Measurements from ENCODE around the gene SYNDIG1.
A peak's percentile ranks its signal among the peaks of the same experiment; 100 is the strongest.

The SYNDIG1 gene

GRCh38 chr20:24574797-24575196, 105.4 kb downstream of the SYNDIG1 start:
- no peak for ATAC-seq (replicated peaks)
- peaks cover 6 to 18% of the 10 kb centered on the region in 2 donors for H3K27me3 Mint-ChIP-seq
- H3K36me3 Mint-ChIP-seq = no peaks in the 10 kb centered on the region
- no peak for DNase-seq
- no peaks in the 10 kb centered on the region for H3K9me3 Mint-ChIP-seq
- H3K4me3 Mint-ChIP-seq = no peak overlapping the region
- no peak overlapping the region for H3K27ac Mint-ChIP-seq
- H3K4me1 Mint-ChIP-seq = peaks cover 6 to 22% of the 10 kb centered on the region in 2 donors

- ATAC-seq (replicated peaks) = no peak
- Mint-ChIP-seq H3K4me1 (peaks cover 6 to 21% of the 10 kb centered on the region in 2 donors), H3K27ac (no peak overlapping the region), H3K27me3 (peaks cover 6 to 23% of the 10 kb centered on the region in 2 donors), H3K4me3 (no peak overlapping the region), H3K9me3 (no peaks in the 10 kb centered on the region), H3K36me3 (no peaks in the 10 kb centered on the region)
- no peak for DNase-seq
Observed at GRCh38 chr20:24575811-24576210, 106.4 kb downstream of the SYNDIG1 start.

GRCh38 chr20:24576447-24576846, 107.0 kb downstream of the SYNDIG1 start:
- ATAC-seq (replicated peaks) (no peak), DNase-seq (no peak)
- peaks cover 6 to 16% of the 10 kb centered on the region in 2 donors for H3K4me1 Mint-ChIP-seq
- H3K9me3 Mint-ChIP-seq = no peaks in the 10 kb centered on the region
- H3K4me3 Mint-ChIP-seq = no peak overlapping the region
- H3K27ac Mint-ChIP-seq = peak overlapping the region; percentile 59
- H3K27me3 Mint-ChIP-seq = peaks cover 6 to 23% of the 10 kb centered on the region in 2 donors
- no peaks in the 10 kb centered on the region for H3K36me3 Mint-ChIP-seq

GRCh38 chr20:24577271-24577909, 108.0 kb downstream of the SYNDIG1 start:
- no peak overlapping the region for H3K4me3 Mint-ChIP-seq
- DNase-seq (no peak), ATAC-seq (replicated peaks) (no peak)

GRCh38 chr20:24578567-24579415, 109.4 kb downstream of the SYNDIG1 start:
- Mint-ChIP-seq H3K27me3 (peaks cover 18 to 23% of the 10 kb centered on the region in 2 donors), H3K36me3 (no peaks in the 10 kb centered on the region), H3K9me3 (peaks cover 0 to 1% of the 10 kb centered on the region in 2 donors), H3K4me3 (no peak overlapping the region), H3K4me1 (peaks cover 0 to 2% of the 10 kb centered on the region in 2 donors), H3K27ac (no peak overlapping the region)
- ATAC-seq (replicated peaks) = no peak
- no peak for DNase-seq

More at GRCh38 chr20:24577271-24577909, 108.0 kb downstream of the SYNDIG1 start:
- Mint-ChIP-seq H3K36me3 (no peaks in the 10 kb centered on the region), H3K27me3 (peaks cover 16 to 23% of the 10 kb centered on the region in 2 donors), H3K27ac (no peak overlapping the region), H3K4me1 (peaks cover 7 to 8% of the 10 kb centered on the region in 2 donors), H3K9me3 (peaks cover 0 to 1% of the 10 kb centered on the region in 2 donors)

DNA sequence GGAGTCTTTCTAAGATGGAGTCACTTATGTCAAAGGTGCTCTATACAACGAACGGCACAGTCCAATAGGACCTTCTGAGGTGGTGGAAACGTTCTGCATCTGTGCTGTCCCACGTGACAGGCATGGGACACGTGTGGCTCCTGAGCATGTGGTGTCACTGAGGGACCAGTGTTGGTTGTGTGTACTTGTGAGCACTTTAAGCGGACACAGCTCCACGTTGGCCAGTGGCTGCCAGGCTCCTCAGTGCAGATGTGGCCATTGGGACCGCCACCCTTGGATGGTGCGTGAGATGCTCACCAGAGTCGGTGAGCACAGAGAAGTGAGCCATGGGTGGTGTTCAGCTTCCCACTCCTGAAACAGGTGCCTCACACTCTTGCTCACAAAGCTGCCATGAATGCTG, 110.0 kb downstream of the SYNDIG1 start:
- ATAC-seq (replicated peaks) = peak in 1 of 2 donors; percentile 23
- peaks cover 0 to 2% of the 10 kb centered on the region in 2 donors for H3K4me1 Mint-ChIP-seq
- peaks cover 18 to 23% of the 10 kb centered on the region in 2 donors for H3K27me3 Mint-ChIP-seq
- H3K4me3 Mint-ChIP-seq = no peak overlapping the region
- no peaks in the 10 kb centered on the region for H3K36me3 Mint-ChIP-seq
- H3K27ac Mint-ChIP-seq = no peak overlapping the region
- peaks cover 0 to 1% of the 10 kb centered on the region in 2 donors for H3K9me3 Mint-ChIP-seq
- DNase-seq = no peak

DNA sequence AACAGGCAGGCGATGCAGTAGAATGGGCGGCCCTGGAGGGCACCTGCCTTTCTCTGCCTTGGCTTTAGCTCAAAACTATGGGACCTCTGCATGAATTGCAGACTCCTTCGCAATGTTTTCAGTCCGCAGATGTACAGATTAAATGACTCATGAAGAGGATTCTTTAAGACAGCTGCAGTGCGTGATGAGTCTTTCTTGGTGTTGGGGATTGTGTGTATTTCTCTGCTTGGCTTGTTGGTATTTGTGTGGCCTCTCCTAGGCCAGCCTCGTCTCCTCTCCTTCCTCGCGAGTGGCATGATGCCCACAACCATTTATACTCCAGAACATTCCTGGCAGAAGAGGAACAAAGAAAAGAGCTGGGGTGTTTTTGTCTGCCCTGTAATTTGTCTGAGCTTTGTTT, 110.6 kb downstream of the SYNDIG1 start:
- no peak overlapping the region for H3K4me3 Mint-ChIP-seq
- DNase-seq (no peak), ATAC-seq (replicated peaks) (no peak)
- no peak overlapping the region for H3K27ac Mint-ChIP-seq
- H3K9me3 Mint-ChIP-seq = peaks cover 0 to 1% of the 10 kb centered on the region in 2 donors
- H3K27me3 Mint-ChIP-seq = peaks cover 18 to 23% of the 10 kb centered on the region in 2 donors
- peaks cover 0 to 4% of the 10 kb centered on the region in 2 donors for H3K4me1 Mint-ChIP-seq
- H3K36me3 Mint-ChIP-seq = no peaks in the 10 kb centered on the region

DNA sequence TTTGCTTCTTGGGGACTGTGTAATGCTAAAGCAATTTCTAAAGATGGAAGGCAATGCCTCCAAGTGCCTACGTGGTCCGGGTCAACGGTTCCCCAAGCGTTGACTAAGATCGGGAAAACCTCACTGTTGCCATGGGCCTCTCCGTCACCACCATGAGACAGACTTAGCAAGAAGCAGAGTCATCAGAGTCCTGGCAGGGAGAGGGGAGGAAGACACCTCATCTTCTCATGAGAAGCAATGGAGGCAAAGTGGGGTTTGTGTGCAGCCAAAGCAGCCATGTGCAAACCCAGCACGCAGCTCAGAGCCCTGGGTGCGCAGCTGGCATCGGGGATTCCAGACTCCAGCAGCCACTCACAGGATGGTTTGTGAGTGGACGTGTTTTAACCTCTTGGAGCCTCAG, 111.4 kb downstream of the SYNDIG1 start:
- H3K27me3 Mint-ChIP-seq = peaks cover 20 to 27% of the 10 kb centered on the region in 2 donors

GRCh38 chr20:24581443-24582170, 112.2 kb downstream of the SYNDIG1 start:
- H3K27ac Mint-ChIP-seq = no peak overlapping the region
- H3K4me1 Mint-ChIP-seq = peaks cover 0 to 4% of the 10 kb centered on the region in 2 donors
- ATAC-seq (replicated peaks) (no peak), DNase-seq (no peak)
- H3K27me3 Mint-ChIP-seq = peaks cover 23 to 27% of the 10 kb centered on the region in 2 donors
- H3K36me3 Mint-ChIP-seq = no peaks in the 10 kb centered on the region
- peaks cover 0 to 1% of the 10 kb centered on the region in 2 donors for H3K9me3 Mint-ChIP-seq
- H3K4me3 Mint-ChIP-seq = no peak overlapping the region

More for the DNA sequence above, 111.4 kb downstream of the SYNDIG1 start:
- ATAC-seq (replicated peaks) = no peak
- DNase-seq = no peak
- Mint-ChIP-seq H3K27ac (no peak overlapping the region), H3K4me1 (peaks cover 0 to 4% of the 10 kb centered on the region in 2 donors), H3K36me3 (no peaks in the 10 kb centered on the region), H3K4me3 (no peak overlapping the region), H3K9me3 (peaks cover 0 to 1% of the 10 kb centered on the region in 2 donors)

DNA sequence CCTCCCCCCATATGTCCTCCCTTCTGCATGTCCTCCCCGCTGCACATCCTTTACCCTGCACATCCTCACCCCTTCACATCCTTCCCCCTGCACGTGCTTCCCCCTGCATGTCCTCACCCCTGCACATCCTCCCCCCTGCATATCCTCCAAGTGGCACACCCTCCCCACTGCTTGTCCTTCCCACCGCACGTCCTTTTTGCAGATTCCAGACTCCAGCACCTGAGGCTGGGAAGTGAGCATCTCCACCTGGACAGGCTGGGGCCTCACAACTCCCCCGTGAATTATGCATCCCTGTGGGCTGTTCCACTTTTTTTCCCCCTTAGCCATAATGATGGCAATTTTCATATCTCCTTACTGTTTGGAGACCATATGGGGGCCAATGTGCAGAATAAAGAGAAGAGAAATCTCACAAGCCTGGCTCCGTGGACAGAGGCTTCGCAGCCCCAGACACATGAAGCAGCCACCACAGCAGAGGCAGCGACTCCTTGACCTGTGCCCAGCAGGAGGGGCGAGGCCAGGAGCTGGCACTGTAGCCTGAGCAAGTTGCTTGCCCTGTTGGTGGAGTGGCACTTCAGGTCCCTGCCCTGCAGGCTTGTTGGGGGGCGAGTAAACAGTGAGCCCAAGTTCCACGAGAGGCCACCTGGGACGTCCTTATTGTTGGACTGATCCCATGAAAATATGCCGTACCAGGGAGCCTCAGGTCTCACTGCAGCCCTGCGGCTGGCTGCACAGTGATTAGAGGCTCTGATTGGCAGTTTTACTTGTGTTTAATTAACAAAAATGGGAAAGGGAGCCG, 113.1 kb downstream of the SYNDIG1 start:
- Mint-ChIP-seq H3K9me3 (peaks cover 0 to 1% of the 10 kb centered on the region in 2 donors), H3K36me3 (no peaks in the 10 kb centered on the region), H3K4me1 (peaks cover 0 to 4% of the 10 kb centered on the region in 2 donors), H3K27ac (no peak overlapping the region), H3K4me3 (no peak overlapping the region), H3K27me3 (peaks cover 17 to 21% of the 10 kb centered on the region in 2 donors)
- no peak for DNase-seq
- no peak for ATAC-seq (replicated peaks)

- Mint-ChIP-seq H3K4me1 (peaks cover 0 to 4% of the 10 kb centered on the region in 2 donors), H3K4me3 (no peak overlapping the region), H3K27me3 (peaks cover 15 to 17% of the 10 kb centered on the region in 2 donors), H3K27ac (no peak overlapping the region), H3K9me3 (peaks cover 0 to 1% of the 10 kb centered on the region in 2 donors), H3K36me3 (no peaks in the 10 kb centered on the region)
- DNase-seq (no peak), ATAC-seq (replicated peaks) (no peak)
Observed at GRCh38 chr20:24583169-24583792, 113.9 kb downstream of the SYNDIG1 start.

DNA sequence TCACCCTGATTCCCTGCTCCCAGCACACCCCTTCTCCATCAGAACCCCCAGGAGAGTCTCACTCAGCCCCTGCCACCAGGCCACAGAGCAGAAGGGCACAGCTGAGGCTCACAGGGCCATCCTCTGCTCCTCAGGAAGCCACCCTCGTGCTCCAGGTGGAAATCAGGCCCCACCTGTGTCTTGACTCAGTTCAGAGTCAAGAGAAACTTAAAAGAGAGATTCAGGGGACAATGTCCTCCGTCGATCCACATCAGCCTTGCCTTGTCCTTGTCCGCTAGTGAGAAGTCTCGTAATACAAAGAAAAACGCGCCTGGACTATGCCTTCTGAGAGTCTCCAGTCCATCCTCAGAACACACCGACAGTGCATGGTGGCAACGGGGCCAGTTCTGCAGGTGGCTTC, 114.6 kb downstream of the SYNDIG1 start:
- ATAC-seq (replicated peaks) = no peak
- peaks cover 0 to 4% of the 10 kb centered on the region in 2 donors for H3K4me1 Mint-ChIP-seq
- H3K4me3 Mint-ChIP-seq = no peak overlapping the region
- H3K9me3 Mint-ChIP-seq = peaks cover 0 to 1% of the 10 kb centered on the region in 2 donors
- DNase-seq = no peak
- H3K36me3 Mint-ChIP-seq = no peaks in the 10 kb centered on the region
- H3K27me3 Mint-ChIP-seq = peaks cover 15 to 17% of the 10 kb centered on the region in 2 donors
- H3K27ac Mint-ChIP-seq = no peak overlapping the region
